Adipocyte (in vitro differentiated cells): ENCODE data around the gene EIF2A.
A peak's percentile ranks its signal among the peaks of the same experiment; 100 is the strongest.

Source experiments
- DNase-seq: peaks from one replicate; pipeline ENCODE4 v3.0.0-alpha.2; 2015; ENCODE audit warnings: low read depth
- H3K27me3 ChIP-seq: replicated peaks from 2 replicates; pipeline ENCODE4 v1.7.0; 2013; ENCODE audit warnings: mild to moderate bottlenecking, low read length, moderate library complexity; ENCODE audit not compliant: control insufficient read depth, insufficient read depth
- H3K36me3 ChIP-seq: 2 replicates; pipeline ENCODE4 v1.7.0; 2013; ENCODE audit warnings: low read length, mild to moderate bottlenecking, moderate library complexity; ENCODE audit not compliant: control insufficient read depth, insufficient read depth, severe bottlenecking
- H3K4me1 ChIP-seq: 2 replicates; pipeline ENCODE4 v1.7.0; 2013; ENCODE audit warnings: mild to moderate bottlenecking, low read length, moderate library complexity; ENCODE audit not compliant: control insufficient read depth, insufficient read depth
- H3K4me3 ChIP-seq: 2 replicates; pipeline ENCODE4 v1.7.0; 2013; ENCODE audit warnings: mild to moderate bottlenecking, low read length, moderate library complexity
- H3K9ac ChIP-seq: 2 replicates; pipeline ENCODE4 v1.7.0; 2013; ENCODE audit warnings: mild to moderate bottlenecking, low read length, moderate library complexity
- H3K9me3 ChIP-seq: 2 replicates; pipeline ENCODE4 v1.7.0; 2013; ENCODE audit warnings: mild to moderate bottlenecking, low read length, moderate library complexity; ENCODE audit not compliant: control insufficient read depth

The EIF2A gene

DNA sequence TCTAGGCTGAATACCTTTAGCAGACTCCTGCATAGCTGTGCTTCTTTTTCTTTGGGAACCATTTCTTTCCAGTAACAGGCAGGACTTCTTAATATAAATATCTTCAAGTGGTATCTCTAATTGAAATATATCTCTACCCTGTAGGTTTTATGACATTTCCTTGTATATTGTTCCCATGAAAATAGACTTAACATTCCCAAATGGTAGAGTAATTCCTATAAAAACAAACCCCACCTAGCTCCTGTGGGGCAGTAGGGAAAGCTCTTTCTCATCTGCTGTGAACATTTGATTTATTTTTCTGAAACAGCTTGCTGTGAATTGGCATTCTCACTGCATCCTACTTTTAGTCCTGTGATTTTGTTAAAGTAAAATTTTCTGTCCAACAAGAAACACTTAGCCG is 77.4 kb downstream of the EIF2A start:
- DNase-seq, result peak; percentile 23
- no peaks in the 10 kb centered on the region for H3K9me3 ChIP-seq
- H3K9ac ChIP-seq, result no peak overlapping the region
- H3K4me1 ChIP-seq, result peaks cover 9% of the 10 kb centered on the region
- no peaks in the 10 kb centered on the region for H3K27me3 ChIP-seq
- peaks cover 42% of the 10 kb centered on the region for H3K36me3 ChIP-seq
- no peak overlapping the region for H3K4me3 ChIP-seq

DNA sequence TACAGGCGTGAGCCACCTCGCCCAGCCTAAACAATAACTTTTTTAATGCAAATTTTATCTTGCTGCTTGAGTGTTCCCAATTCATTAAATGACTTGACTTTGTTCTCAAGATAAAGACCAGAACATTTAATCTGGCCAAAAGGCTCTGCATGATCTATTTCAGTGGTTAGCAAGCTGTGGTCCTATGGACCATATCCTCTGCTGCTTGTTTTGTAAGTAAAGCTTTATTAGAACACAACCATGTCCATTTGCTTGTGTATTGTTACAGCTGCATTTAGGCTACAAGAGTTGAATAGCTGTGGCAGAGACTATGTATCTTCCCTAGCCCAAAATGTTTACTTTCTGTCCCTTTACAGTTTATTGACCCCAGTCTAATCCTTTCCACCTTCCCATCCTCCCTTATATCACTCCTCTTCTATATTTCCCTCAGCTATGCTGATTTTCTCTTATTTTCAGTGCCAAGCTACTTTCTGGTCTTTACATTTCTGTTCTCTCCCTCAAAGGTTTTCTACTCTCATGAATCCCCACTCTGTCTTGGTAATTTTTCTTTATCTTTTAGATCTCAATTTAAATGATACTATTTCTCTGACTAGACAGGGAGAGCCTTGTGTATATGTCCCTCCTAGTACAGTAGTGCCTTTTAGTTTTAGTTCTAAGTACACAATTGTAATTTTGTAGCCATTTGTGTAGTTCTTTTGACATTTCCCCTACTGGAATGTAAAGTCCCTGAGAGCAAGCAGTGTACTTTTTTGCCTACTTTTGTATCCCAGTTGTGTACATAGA is 79.8 kb downstream of the EIF2A start:
- no peak overlapping the region for H3K4me3 ChIP-seq
- H3K36me3 ChIP-seq, result peaks cover 55% of the 10 kb centered on the region
- H3K9me3 ChIP-seq, result no peaks in the 10 kb centered on the region
- DNase-seq, result no peak
- peaks cover 9% of the 10 kb centered on the region for H3K4me1 ChIP-seq
- no peak overlapping the region for H3K9ac ChIP-seq
- no peaks in the 10 kb centered on the region for H3K27me3 ChIP-seq

DNA sequence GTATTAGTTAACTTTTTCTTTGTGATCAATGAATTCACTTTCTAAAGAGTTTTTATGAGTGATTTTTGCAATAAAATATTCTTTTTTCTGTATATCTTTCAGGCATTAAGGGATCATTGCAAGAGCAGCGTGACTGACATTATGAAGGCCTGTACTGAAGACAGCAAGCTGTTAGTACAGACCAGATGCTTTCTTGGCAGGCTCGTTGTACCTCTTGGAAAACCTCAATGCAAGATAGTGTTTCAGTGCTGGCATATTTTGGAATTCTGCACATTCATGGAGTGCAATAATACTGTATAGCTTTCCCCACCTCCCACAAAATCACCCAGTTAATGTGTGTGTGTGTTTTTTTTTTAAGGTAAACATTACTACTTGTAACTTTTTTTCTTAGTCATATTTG is 81.0 kb downstream of the EIF2A start:
- Histone ChIP-seq H3K9me3 (no peaks in the 10 kb centered on the region), H3K9ac (no peak overlapping the region), H3K4me3 (no peak overlapping the region), H3K36me3 (peaks cover 62% of the 10 kb centered on the region), H3K27me3 (no peaks in the 10 kb centered on the region), H3K4me1 (peaks cover 9% of the 10 kb centered on the region)
- DNase-seq, result peak; percentile 83

DNA sequence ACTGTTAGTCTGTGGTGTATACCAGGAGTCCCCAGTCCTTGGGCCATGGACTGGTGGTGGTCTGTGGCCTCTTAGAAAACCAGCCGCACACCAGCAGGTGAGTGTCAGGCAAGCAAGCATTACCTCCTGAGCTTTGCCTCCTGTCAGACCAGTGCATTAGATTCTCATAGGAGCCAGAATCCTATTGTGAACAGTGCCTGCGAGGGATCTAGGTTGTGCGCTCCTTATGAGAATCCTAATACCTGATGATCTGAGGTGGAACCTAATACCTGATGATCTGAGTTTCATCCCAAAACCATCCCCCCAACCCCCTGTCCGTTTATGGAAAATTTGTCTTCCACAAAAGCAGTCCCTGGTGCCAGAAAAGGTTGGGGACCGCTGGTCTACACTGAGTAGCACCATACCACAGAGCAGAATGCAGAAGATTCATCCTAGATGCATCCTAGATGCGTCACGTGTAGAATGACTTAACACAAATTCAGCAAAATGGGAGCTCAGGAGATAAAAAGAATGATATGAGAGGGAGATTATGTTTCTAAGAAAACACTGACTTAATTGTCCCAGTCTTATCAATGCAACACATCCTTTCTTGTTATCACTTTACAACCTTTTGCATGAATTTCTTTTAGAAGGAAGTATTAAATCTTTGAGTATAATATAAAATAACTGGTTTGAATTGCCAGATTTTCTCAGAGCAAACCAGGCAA is 85.1 kb downstream of the EIF2A start:
- Histone ChIP-seq H3K9ac (no peak overlapping the region), H3K4me3 (no peak overlapping the region), H3K36me3 (peaks cover 41% of the 10 kb centered on the region), H3K9me3 (no peaks in the 10 kb centered on the region), H3K4me1 (no peaks in the 10 kb centered on the region), H3K27me3 (no peaks in the 10 kb centered on the region)
- DNase-seq, result no peak

DNA sequence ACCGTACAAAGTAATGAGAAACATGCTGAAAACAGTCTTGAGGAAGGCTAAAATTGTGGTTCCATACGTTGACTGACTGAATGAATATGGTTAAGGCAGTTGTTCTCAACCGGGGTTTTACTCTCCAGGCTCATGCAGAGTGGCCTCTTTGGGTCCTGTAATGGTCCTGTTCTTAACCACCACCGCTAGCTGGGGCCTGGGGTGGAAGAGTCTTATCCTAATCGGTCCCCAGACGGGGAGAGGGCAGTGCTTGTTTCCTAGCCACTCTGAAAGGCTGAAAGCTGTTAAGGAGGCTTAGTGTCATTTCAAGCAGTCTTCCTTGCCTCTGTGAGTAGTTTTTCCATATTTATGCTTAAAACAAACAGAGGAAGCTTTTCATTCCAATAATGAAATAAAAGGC is 88.5 kb downstream of the EIF2A start:
- Histone ChIP-seq H3K9ac (no peak overlapping the region), H3K4me1 (no peaks in the 10 kb centered on the region), H3K9me3 (no peaks in the 10 kb centered on the region), H3K4me3 (no peak overlapping the region), H3K27me3 (no peaks in the 10 kb centered on the region), H3K36me3 (peaks cover 16% of the 10 kb centered on the region)
- DNase-seq, result no peak

DNA sequence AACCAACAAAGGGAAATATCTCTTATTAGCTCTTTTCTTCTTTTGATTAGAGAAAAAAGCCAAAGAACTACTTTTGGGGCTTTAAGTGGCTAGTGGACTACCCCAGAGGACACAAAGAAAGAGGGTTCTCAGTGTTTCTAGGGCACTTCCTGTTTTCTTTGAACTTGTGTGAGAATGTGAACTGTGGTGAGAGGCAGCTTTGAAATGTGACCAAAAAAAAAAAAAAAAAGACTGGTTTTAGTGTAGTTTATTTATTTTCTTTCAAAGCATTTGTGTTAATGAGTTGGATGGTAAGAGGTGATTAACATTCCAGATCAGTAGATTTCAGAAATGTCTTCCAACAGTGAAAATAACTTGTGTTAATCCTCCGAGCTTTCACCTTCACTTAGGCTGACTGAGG is 88.9 kb downstream of the EIF2A start:
- Histone ChIP-seq H3K36me3 (peaks cover 14% of the 10 kb centered on the region), H3K4me1 (no peaks in the 10 kb centered on the region), H3K9ac (no peak overlapping the region), H3K4me3 (no peak overlapping the region), H3K9me3 (no peaks in the 10 kb centered on the region), H3K27me3 (no peaks in the 10 kb centered on the region)
- no peak for DNase-seq
